Loucy (cell line): ENCODE measurements around the gene SOD1.

ENCODE experiments used
- H2AFZ ChIP-seq: fragments of 200-600 bp; sonication (generic); 2 replicates; pipeline ENCODE4 v1.6.0; 2016; ENCODE audit warnings: antibody characterized with exemption, mild to moderate bottlenecking, low read length, moderate library complexity
- H3F3A ChIP-seq: fragments of 200-600 bp; 2 replicates; pipeline ENCODE4 v1.6.0; 2016; ENCODE audit warnings: antibody characterized with exemption, low read depth, mild to moderate bottlenecking
- H3K27me3 ChIP-seq: fragments of 200-600 bp; sonication (generic); 2 replicates; pipeline ENCODE4 v1.6.1; 2014; ENCODE audit warnings: low read length, mild to moderate bottlenecking; ENCODE audit not compliant: insufficient read depth, poor library complexity, severe bottlenecking
- H3K36me3 ChIP-seq: fragments of 200-600 bp; sonication (generic); 2 replicates; pipeline ENCODE4 v1.6.1; 2016; ENCODE audit warnings: low read length; ENCODE audit not compliant: insufficient read depth
- H3K4me1 ChIP-seq: fragments of 200-600 bp; sonication (generic); 2 replicates; pipeline ENCODE4 v1.5.1; 2014; ENCODE audit warnings: low read length, mild to moderate bottlenecking; ENCODE audit not compliant: insufficient read depth, poor library complexity, severe bottlenecking
- H3K4me2 ChIP-seq: fragments of 200-600 bp; sonication (generic); 2 replicates; pipeline ENCODE4 v1.6.0; 2014; ENCODE audit warnings: antibody characterized with exemption, low read length, low read depth, mild to moderate bottlenecking; ENCODE audit not compliant: poor library complexity, severe bottlenecking
- H3K4me3 ChIP-seq: fragments of 200-600 bp; sonication (generic); 2 replicates; pipeline ENCODE4 v1.5.1; 2014; ENCODE audit warnings: low read length, mild to moderate bottlenecking, mixed read lengths; ENCODE audit not compliant: poor library complexity, severe bottlenecking
- H3K79me2 ChIP-seq: fragments of 200-600 bp; sonication (generic); 2 replicates; pipeline ENCODE4 v1.6.1; 2014; ENCODE audit warnings: low read length; ENCODE audit not compliant: insufficient read depth
- H3K9ac ChIP-seq: fragments of 200-600 bp; sonication (generic); 2 replicates; pipeline ENCODE4 v1.6.0; 2014; ENCODE audit warnings: mild to moderate bottlenecking, low read depth, low read length, moderate library complexity; ENCODE audit not compliant: poor library complexity, severe bottlenecking
- H3K9me2 ChIP-seq: fragments of 200-600 bp; sonication (generic); replicated peaks from 2 replicates; pipeline ENCODE4 v1.6.1; 2016; ENCODE audit warnings: low read depth, low read length, mixed read lengths
- H3K9me3 ChIP-seq: fragments of 200-600 bp; sonication (generic); 2 replicates; pipeline ENCODE4 v1.6.1; 2014; ENCODE audit warnings: mild to moderate bottlenecking, antibody characterized with exemption, low read length, low read depth; ENCODE audit not compliant: insufficient read depth
- H4K20me1 ChIP-seq: fragments of 200-600 bp; sonication (generic); 2 replicates; pipeline ENCODE4 v1.6.0; 2014; ENCODE audit warnings: antibody characterized with exemption, low read length, mild to moderate bottlenecking; ENCODE audit not compliant: insufficient read depth, poor library complexity, severe bottlenecking
- CTCF ChIP-seq: fragments of 200-600 bp; sonication (generic); conservative IDR thresholded peaks from 2 replicates; pipeline ENCODE4 v1.5.1; 2014; ENCODE audit warnings: mild to moderate bottlenecking, antibody characterized with exemption, low read length
- EZH2phosphoT487 ChIP-seq: fragments of 200-600 bp; IDR thresholded peaks from 2 replicates; pipeline ENCODE4 v1.6.1; 2018; ENCODE audit warnings: antibody characterized with exemption, mild to moderate bottlenecking, moderate library complexity, borderline replicate concordance

Gene SOD1

GRCh38 chr21:31671146-31671716 is 11.7 kb downstream of the SOD1 start:
- H3K9ac ChIP-seq, result no peak overlapping the region
- H2AFZ ChIP-seq, result no peak overlapping the region
- peaks cover 48% of the 10 kb centered on the region; the same call in 1 of the 2 replicates for H3K36me3 ChIP-seq
- peaks cover 6% of the 10 kb centered on the region for H3K4me1 ChIP-seq
- H3K4me2 ChIP-seq, result no peak overlapping the region
- H3F3A ChIP-seq, result no peaks in the 10 kb centered on the region; the same call in 1 of the 2 replicates
- H3K9me2 ChIP-seq, result no peaks in the 10 kb centered on the region
- no peaks in the 10 kb centered on the region for H3K27me3 ChIP-seq
- H4K20me1 ChIP-seq, result peaks cover 17% of the 10 kb centered on the region
- H3K79me2 ChIP-seq, result peaks cover 9% of the 10 kb centered on the region
- TF ChIP-seq EZH2phosphoT487 (no peak), CTCF (no peak)
- H3K4me3 ChIP-seq, result no peak overlapping the region
- H3K9me3 ChIP-seq, result no peaks in the 10 kb centered on the region

- TF ChIP-seq CTCF (no peak), EZH2phosphoT487 (no peak)
- Histone ChIP-seq H2AFZ (no peak overlapping the region), H3K4me3 (no peak overlapping the region), H3K9me3 (no peaks in the 10 kb centered on the region), H3K9ac (no peak overlapping the region), H3K9me2 (no peaks in the 10 kb centered on the region), H3F3A (no peaks in the 10 kb centered on the region; the same call in 1 of the 2 replicates), H3K27me3 (no peaks in the 10 kb centered on the region), H3K36me3 (peaks cover 43% of the 10 kb centered on the region; the same call in 1 of the 2 replicates), H4K20me1 (peaks cover 10% of the 10 kb centered on the region), H3K4me1 (peaks cover 2% of the 10 kb centered on the region), H3K4me2 (no peak overlapping the region), H3K79me2 (peaks cover 4% of the 10 kb centered on the region; the same call in 1 of the 2 replicates)
Observed at GRCh38 chr21:31671931-31672330, 12.4 kb downstream of the SOD1 start.

GRCh38 chr21:31673321-31673912 is 13.9 kb downstream of the SOD1 start:
- Histone ChIP-seq H3K9me2 (no peaks in the 10 kb centered on the region), H3K9me3 (no peaks in the 10 kb centered on the region), H3K36me3 (peaks cover 32% of the 10 kb centered on the region; the same call in 1 of the 2 replicates), H3K9ac (no peak overlapping the region), H3K4me1 (peaks cover 6% of the 10 kb centered on the region), H3K4me3 (no peak overlapping the region), H3K27me3 (no peaks in the 10 kb centered on the region), H3K4me2 (no peak overlapping the region), H3F3A (no peaks in the 10 kb centered on the region; the same call in 1 of the 2 replicates), H4K20me1 (peaks cover 5% of the 10 kb centered on the region), H3K79me2 (no peaks in the 10 kb centered on the region), H2AFZ (no peak overlapping the region)
- TF ChIP-seq CTCF, result no peak
- no peak for TF ChIP-seq EZH2phosphoT487
